GM12891 (cell line): ENCODE measurements around the gene SPNS3.

Experiments
- DNase-seq: peaks from one replicate; pipeline ENCODE4 v3.0.0; 2011; ENCODE audit warnings: low spot score; ENCODE audit not compliant: insufficient read length
- FAIRE-seq: peaks from 2 replicates; lab custom pipeline; 2011; peaks lifted over from hg19 to GRCh38; lab: Jason Lieb, UNC
- PAX5 ChIP-seq: IDR thresholded peaks from 2 replicates; pipeline ENCODE4 v1.6.1; 2011; ENCODE audit warnings: low read length, moderate library complexity, mild to moderate bottlenecking; ENCODE audit not compliant: insufficient read depth, severe bottlenecking
- POLR2A ChIP-seq: IDR thresholded peaks from 2 replicates; pipeline ENCODE4 v1.6.1; 2011; ENCODE audit warnings: low read depth, low read length, control low read depth
- POLR2AphosphoS5 ChIP-seq: IDR thresholded peaks from 2 replicates; pipeline ENCODE4 v1.6.1; 2011; ENCODE audit warnings: low read depth, low read length, control low read depth
- POU2F2 ChIP-seq: IDR thresholded peaks from 2 replicates; pipeline ENCODE4 v1.6.1; 2011; ENCODE audit warnings: low read depth, mild to moderate bottlenecking, control low read depth, low read length, moderate library complexity
- SPI1 ChIP-seq: IDR thresholded peaks from 2 replicates; pipeline ENCODE4 v1.6.1; 2011; ENCODE audit warnings: low read depth, low read length, control low read depth
- TAF1 ChIP-seq: IDR thresholded peaks from 2 replicates; pipeline ENCODE4 v1.6.1; 2011; ENCODE audit warnings: low read depth, low read length, control low read depth

SPNS3 gene

GRCh38 chr17:4443476-4443875 is 9.7 kb downstream of the SPNS3 start:
- DNase-seq (no peak), FAIRE-seq (no peak)
- TF ChIP-seq POU2F2 = no peak
- no peak for TF ChIP-seq PAX5
- no peak for TF ChIP-seq TAF1
- no peak for TF ChIP-seq SPI1
- no peak for TF ChIP-seq POLR2A
- TF ChIP-seq POLR2AphosphoS5 = no peak

GRCh38 chr17:4444782-4445473 is 11.2 kb downstream of the SPNS3 start:
- no peak for DNase-seq
- no peak for FAIRE-seq
- TF ChIP-seq TAF1 (no peak), POU2F2 (no peak), POLR2A (no peak), PAX5 (no peak), POLR2AphosphoS5 (no peak), SPI1 (no peak)

GRCh38 chr17:4445731-4446130 is 12.0 kb downstream of the SPNS3 start:
- TF ChIP-seq POLR2A = no peak
- TF ChIP-seq SPI1 = no peak
- TF ChIP-seq TAF1 = no peak
- no peak for TF ChIP-seq POU2F2
- TF ChIP-seq POLR2AphosphoS5 = no peak
- no peak for TF ChIP-seq PAX5
- no peak for FAIRE-seq
- DNase-seq = no peak

- TF ChIP-seq POU2F2 = no peak
- FAIRE-seq (no peak), DNase-seq (no peak)
These were observed 12.8 kb downstream of the SPNS3 start for GRCh38 chr17:4446326-4447071.

- TF ChIP-seq SPI1 (no peak), POLR2A (no peak), TAF1 (no peak), POU2F2 (no peak), POLR2AphosphoS5 (no peak), PAX5 (no peak)
- no peak for DNase-seq
- no peak for FAIRE-seq
These were observed 14.6 kb downstream of the SPNS3 start for GRCh38 chr17:4448197-4448980.

- no peak for TF ChIP-seq PAX5
- TF ChIP-seq SPI1 = no peak
- no peak for TF ChIP-seq POLR2A
- no peak for TF ChIP-seq TAF1
- no peak for TF ChIP-seq POLR2AphosphoS5
- no peak for TF ChIP-seq POU2F2
- no peak for FAIRE-seq
These were observed 16.0 kb downstream of the SPNS3 start for GRCh38 chr17:4449736-4450135.

GRCh38 chr17:4450710-4451316 is 17.1 kb downstream of the SPNS3 start:
- no peak for DNase-seq
- no peak for TF ChIP-seq SPI1
- no peak for TF ChIP-seq POU2F2
- no peak for TF ChIP-seq PAX5
- no peak for TF ChIP-seq POLR2AphosphoS5
- TF ChIP-seq TAF1 = no peak
- no peak for TF ChIP-seq POLR2A
- no peak for FAIRE-seq

More at GRCh38 chr17:4449736-4450135, 16.0 kb downstream of the SPNS3 start:
- DNase-seq = no peak

- TF ChIP-seq POLR2AphosphoS5 (no peak), POU2F2 (no peak), POLR2A (no peak), TAF1 (no peak), PAX5 (no peak), SPI1 (no peak)
- no peak for FAIRE-seq
- DNase-seq = no peak
These were observed 20.3 kb downstream of the SPNS3 start for GRCh38 chr17:4453812-4454591.
